Measurements from ENCODE around the gene PTPN11. TPM values are rescaled to one million over a fixed set of nuclear protein-coding genes. Genes with fewer than 3 reads are reported as not detected.
A peak's percentile ranks its signal among the peaks of the same experiment; 100 is the strongest.
"Not testable (repeated sequence)": the region's sequence is repeated elsewhere in the genome, so short reads cannot be mapped to it uniquely, and the experiment has no call there.

Gene PTPN11
- total RNA-seq, 1 experiment from 2014 or later: 18.5 TPM

- Histone ChIP-seq H3K4me3 (peak overlapping the region; percentile 71), H3K27me3 (no peaks in the 10 kb centered on the region), H3K36me3 (peaks cover 52% of the 10 kb centered on the region), H3K9me3 (no peaks in the 10 kb centered on the region)
- no peak for DNase-seq
These were observed 11.9 kb upstream of the PTPN11 start for GRCh38 chr12:112406519-112407488.

GRCh38 chr12:112407683-112408082 lies 11.1 kb upstream of the PTPN11 start:
- Histone ChIP-seq H3K36me3 (peaks cover 52% of the 10 kb centered on the region), H3K4me3 (peak overlapping the region; percentile 71)
- not testable (repeated sequence) for H3K27me3 ChIP-seq, DNase-seq, H3K9me3 ChIP-seq

GRCh38 chr12:112408621-112409020 lies 10.1 kb upstream of the PTPN11 start:
- DNase-seq: no peak
- peaks cover 52% of the 10 kb centered on the region for H3K36me3 ChIP-seq
- peak overlapping the region; percentile 71 for H3K4me3 ChIP-seq
- no peaks in the 10 kb centered on the region for H3K9me3 ChIP-seq
- no peaks in the 10 kb centered on the region for H3K27me3 ChIP-seq

GRCh38 chr12:112409064-112409905 lies 9.5 kb upstream of the PTPN11 start, which contains the start of gene RPL6:
TSS of gene RPL6 (minus strand) at chr12:112409605. CDS start at chr12:112408656, 949 bp downstream.
- Histone ChIP-seq H3K36me3 (peaks cover 49% of the 10 kb centered on the region), H3K27me3 (no peaks in the 10 kb centered on the region)
- DNase-seq: peak; percentile 82

GRCh38 chr12:112409906-112410244 lies 8.9 kb upstream of the PTPN11 start:
- peak overlapping the region; percentile 71 for H3K4me3 ChIP-seq
- DNase-seq: no peak

More at GRCh38 chr12:112409064-112409905, 9.5 kb upstream of the PTPN11 start, which contains the start of gene RPL6:
- no peaks in the 10 kb centered on the region for H3K9me3 ChIP-seq
- H3K4me3 ChIP-seq: peak within 1 kb of the TSS; percentile 71

GRCh38 chr12:112413855-112414625 lies 4.7 kb upstream of the PTPN11 start:
- H3K4me3 ChIP-seq: no peak overlapping the region
- H3K36me3 ChIP-seq: peaks cover under 1% of the 10 kb centered on the region
- DNase-seq: no peak
- no peaks in the 10 kb centered on the region; the same call in 1 of the 2 replicates for H3K9me3 ChIP-seq
- no peaks in the 10 kb centered on the region for H3K27me3 ChIP-seq

More at GRCh38 chr12:112409906-112410244, 8.9 kb upstream of the PTPN11 start:
- Histone ChIP-seq H3K36me3 (peaks cover 43% of the 10 kb centered on the region), H3K27me3 (no peaks in the 10 kb centered on the region), H3K9me3 (no peaks in the 10 kb centered on the region)

- not testable (repeated sequence) for H3K27me3 ChIP-seq, H3K9me3 ChIP-seq, DNase-seq, H3K4me3 ChIP-seq
- H3K36me3 ChIP-seq: peaks cover 11% of the 10 kb centered on the region
These were observed 3.3 kb upstream of the PTPN11 start for GRCh38 chr12:112415457-112415856.

GRCh38 chr12:112418273-112418607 lies 507 bp upstream of the PTPN11 start:
- Histone ChIP-seq H3K9me3 (no peaks in the 10 kb centered on the region; the same call in 1 of the 2 replicates), H3K27me3 (no peaks in the 10 kb centered on the region), H3K36me3 (peaks cover 23% of the 10 kb centered on the region), H3K4me3 (peak overlapping the region; percentile 98)
- DNase-seq: no peak

- Histone ChIP-seq H3K9me3 (no peaks in the 10 kb centered on the region; the same call in 1 of the 2 replicates), H3K4me3 (peak overlapping the region; percentile 98), H3K27me3 (no peaks in the 10 kb centered on the region), H3K36me3 (peaks cover 23% of the 10 kb centered on the region)
- peak; percentile 79 for DNase-seq
These were observed 768 bp downstream of the PTPN11 start for GRCh38 chr12:112419297-112420133.

- Histone ChIP-seq H3K36me3 (peaks cover 23% of the 10 kb centered on the region), H3K9me3 (no peaks in the 10 kb centered on the region; the same call in 1 of the 2 replicates), H3K4me3 (peak overlapping the region; percentile 98; the same call in 1 of the 2 replicates), H3K27me3 (no peaks in the 10 kb centered on the region)
- no peak for DNase-seq
These were observed 2.0 kb downstream of the PTPN11 start for GRCh38 chr12:112420740-112421139.

- H3K4me3 ChIP-seq: no peak overlapping the region
- H3K36me3 ChIP-seq: peaks cover 23% of the 10 kb centered on the region
- H3K9me3 ChIP-seq: no peaks in the 10 kb centered on the region; the same call in 1 of the 2 replicates
- H3K27me3 ChIP-seq: no peaks in the 10 kb centered on the region
- no peak for DNase-seq
These were observed 2.6 kb downstream of the PTPN11 start for GRCh38 chr12:112421363-112421762.

- H3K27me3 ChIP-seq: no peaks in the 10 kb centered on the region
- DNase-seq: no peak
- H3K36me3 ChIP-seq: peaks cover 23% of the 10 kb centered on the region
- H3K4me3 ChIP-seq: no peak overlapping the region
- no peaks in the 10 kb centered on the region; the same call in 1 of the 2 replicates for H3K9me3 ChIP-seq
These were observed 3.8 kb downstream of the PTPN11 start for GRCh38 chr12:112422531-112422930.

- H3K27me3 ChIP-seq: no peaks in the 10 kb centered on the region
- peaks cover 23% of the 10 kb centered on the region for H3K36me3 ChIP-seq
- no peaks in the 10 kb centered on the region for H3K9me3 ChIP-seq
- H3K4me3 ChIP-seq: no peak overlapping the region
- DNase-seq: no peak
These were observed 5.4 kb downstream of the PTPN11 start for GRCh38 chr12:112424126-112424525.

GRCh38 chr12:112425582-112426382 lies 7.0 kb downstream of the PTPN11 start:
- H3K9me3 ChIP-seq: no peaks in the 10 kb centered on the region
- H3K4me3 ChIP-seq: no peak overlapping the region
- H3K27me3 ChIP-seq: no peaks in the 10 kb centered on the region
- peaks cover 9% of the 10 kb centered on the region for H3K36me3 ChIP-seq
- DNase-seq: no peak

- H3K27me3 ChIP-seq: no peaks in the 10 kb centered on the region
- DNase-seq: no peak
- no peaks in the 10 kb centered on the region; the same call in none of the 2 replicates for H3K36me3 ChIP-seq
- H3K4me3 ChIP-seq: no peak overlapping the region
- H3K9me3 ChIP-seq: no peaks in the 10 kb centered on the region
These were observed 9.0 kb downstream of the PTPN11 start for GRCh38 chr12:112427760-112428159.

All from MG63 (cell line).